H1 (cell line): Measurements from ENCODE around the gene KIF26A. TPM values are rescaled to one million over a fixed set of nuclear protein-coding genes. Genes with fewer than 3 reads are reported as not detected.

Experiments used
- CTCF ChIA-PET: fragments of 300-600 bp; sonication (Branson Sonifier 250); formaldehyde crosslinking; loops from one replicate; lab custom pipeline; 2021; ENCODE audit not compliant: partially characterized antibody; lab: Charles Lee
- POLR2A ChIA-PET: fragments of 300-600 bp; sonication (Branson Sonifier 250); formaldehyde crosslinking; loops from one replicate; lab custom pipeline; 2021; ENCODE audit warnings: inconsistent platforms; ENCODE audit not compliant: partially characterized antibody; lab: Charles Lee
- DNase-seq, 2 experiments: peaks; one replicate each; pipeline versions ENCODE4 v3.0.0 to v3.0.0-alpha.2; 2010 to 2022; ENCODE audit warnings: low spot score in 2 of 2, low read depth in 1 of 2, mixed read lengths in 1 of 2
- FAIRE-seq: peaks from 2 replicates; lab custom pipeline; 2011; peaks lifted over from hg19 to GRCh38; lab: Jason Lieb, UNC
- H2AFZ ChIP-seq: 2 replicates; pipeline ENCODE4 v1.8.1; 2012; ENCODE audit warnings: low read length, inconsistent platforms
- H2AK5ac ChIP-seq: 2 replicates; pipeline ENCODE4 v1.6.1; 2013; ENCODE audit warnings: low read depth, low read length
- H2BK120ac ChIP-seq: replicated peaks from 2 replicates; pipeline ENCODE3; 2013; ENCODE audit warnings: low read depth, low read length, inconsistent platforms
- H2BK12ac ChIP-seq: 2 replicates; pipeline ENCODE4 v1.6.1; 2013; ENCODE audit warnings: low read depth, low read length
- H2BK15ac ChIP-seq: 2 replicates; pipeline ENCODE4 v1.6.1; 2013; ENCODE audit warnings: low read length
- H2BK20ac ChIP-seq: 2 replicates; pipeline ENCODE4 v1.6.1; 2013; ENCODE audit warnings: low read length
- H2BK5ac ChIP-seq: 2 replicates; pipeline ENCODE4 v1.6.1; 2013; ENCODE audit warnings: low read depth, low read length
- H3K14ac ChIP-seq: 2 replicates; pipeline ENCODE4 v1.6.1; 2013; ENCODE audit warnings: inconsistent platforms; ENCODE audit not compliant: insufficient read length
- H3K18ac ChIP-seq: 2 replicates; pipeline ENCODE4 v1.6.1; 2013; ENCODE audit warnings: low read length; ENCODE audit errors: extremely low read depth
- H3K23ac ChIP-seq: 2 replicates; pipeline ENCODE4 v1.6.1; 2013; ENCODE audit warnings: inconsistent platforms; ENCODE audit not compliant: insufficient read length
- H3K23me2 ChIP-seq: 2 replicates; pipeline ENCODE4 v1.6.1; 2013; ENCODE audit warnings: low read depth, low read length
- H3K27ac ChIP-seq: 2 replicates; pipeline ENCODE4 v1.6.1; 2011; ENCODE audit warnings: low read depth, low read length, inconsistent platforms
- H3K27me3 ChIP-seq, 4 experiments: replicated peaks in 1 of 4; 1 replicate in 1 of 4; 2 replicates in 3 of 4; pipeline versions ENCODE4 v1.6.1 to v1.8.1; 2011 to 2013; ENCODE audit warnings: low read length in 3 of 4, mild to moderate bottlenecking in 3 of 4, inconsistent platforms in 2 of 4, mixed read lengths in 2 of 4, moderate library complexity in 1 of 4; ENCODE audit not compliant: control insufficient read depth in 3 of 4, insufficient read depth in 3 of 4; ENCODE audit errors: extremely low read depth in 1 of 4
- H3K36me3 ChIP-seq, 4 experiments: 2 replicates each; pipeline versions ENCODE4 v1.6.1 to v1.8.1; 2011 to 2013; ENCODE audit warnings: mild to moderate bottlenecking in 4 of 4, low read length in 3 of 4, moderate library complexity in 2 of 4, control low read depth in 1 of 4, inconsistent platforms in 1 of 4; ENCODE audit not compliant: insufficient read depth in 4 of 4, control insufficient read depth in 2 of 4
- H3K4ac ChIP-seq: replicated peaks from 2 replicates; pipeline ENCODE3; 2013; ENCODE audit warnings: low read length, low read depth, mixed read lengths, inconsistent platforms; ENCODE audit not compliant: insufficient read length
- H3K4me1 ChIP-seq, 4 experiments: replicated peaks in 1 of 4; 1 replicate in 1 of 4; 2 replicates in 3 of 4; pipeline versions ENCODE4 v1.6.1 to v1.8.1; 2011 to 2013; ENCODE audit warnings: low read length in 3 of 4, inconsistent platforms in 2 of 4, mixed read lengths in 1 of 4; ENCODE audit not compliant: insufficient read depth in 4 of 4, control insufficient read depth in 3 of 4
- H3K4me2 ChIP-seq, 2 experiments: 2 replicates each; pipeline versions ENCODE4 v1.6.1 to v1.8.1; 2011 to 2013; ENCODE audit warnings: low read depth in 2 of 2, low read length in 2 of 2, control low read depth in 1 of 2, inconsistent platforms in 1 of 2, mild to moderate bottlenecking in 1 of 2; ENCODE audit not compliant: insufficient read depth in 1 of 2
- H3K4me3 ChIP-seq, 4 experiments: fragments of 200-600, 300-600 bp in 1 of 4; sonication (generic), shearing (Covaris generic), sonication (Bioruptor Twin) in 1 of 4; 2 replicates each; pipeline versions ENCODE4 v1.5.1 to v1.8.1; 2011 to 2016; ENCODE audit warnings: low read length in 4 of 4, low read depth in 3 of 4, control low read depth in 2 of 4, inconsistent platforms in 2 of 4, mild to moderate bottlenecking in 2 of 4, mixed read lengths in 1 of 4, moderate library complexity in 1 of 4; ENCODE audit not compliant: insufficient read depth in 2 of 4; ENCODE audit errors: extremely low read depth in 1 of 4
- H3K56ac ChIP-seq: replicated peaks from 2 replicates; pipeline ENCODE3; 2013; ENCODE audit warnings: low read depth, mild to moderate bottlenecking, mixed read lengths, low read length, inconsistent platforms; ENCODE audit not compliant: insufficient read length
- H3K79me1 ChIP-seq: 2 replicates; pipeline ENCODE4 v1.6.1; 2013; ENCODE audit warnings: low read depth, low read length, control low read depth
- H3K79me2 ChIP-seq, 2 experiments: 2 replicates each; pipeline versions ENCODE4 v1.6.1 to v1.8.1; 2012 to 2013; ENCODE audit warnings: low read length in 2 of 2, mild to moderate bottlenecking in 2 of 2, inconsistent platforms in 1 of 2; ENCODE audit not compliant: insufficient read depth in 2 of 2, control insufficient read depth in 1 of 2
- H3K9ac ChIP-seq, 4 experiments: replicated peaks in 1 of 4; 1 replicate in 1 of 4; 2 replicates in 3 of 4; pipeline versions ENCODE4 v1.6.1 to v1.8.1; 2011 to 2013; ENCODE audit warnings: low read depth in 3 of 4, low read length in 3 of 4, control low read depth in 2 of 4, mild to moderate bottlenecking in 2 of 4, moderate library complexity in 2 of 4, inconsistent platforms in 1 of 4; ENCODE audit errors: extremely low read depth in 1 of 4
- H3K9me3 ChIP-seq, 2 experiments: 2 replicates each; pipeline versions ENCODE4 v1.6.1 to v1.8.1; 2012 to 2013; ENCODE audit warnings: mild to moderate bottlenecking in 2 of 2, moderate library complexity in 2 of 2, control low read depth in 1 of 2, inconsistent platforms in 1 of 2, low read depth in 1 of 2, low read length in 1 of 2, mixed read lengths in 1 of 2; ENCODE audit not compliant: insufficient read depth in 2 of 2
- H4K20me1 ChIP-seq, 2 experiments: replicated peaks in 1 of 2; 2 replicates each; pipeline versions ENCODE3 to v1.8.1; 2011 to 2013; ENCODE audit warnings: inconsistent platforms in 2 of 2, low read length in 2 of 2, mild to moderate bottlenecking in 1 of 2; ENCODE audit not compliant: insufficient read depth in 2 of 2, control insufficient read depth in 1 of 2
- H4K5ac ChIP-seq: 2 replicates; pipeline ENCODE4 v1.6.1; 2013; ENCODE audit warnings: low read length, low read depth, mixed read lengths, inconsistent platforms; ENCODE audit not compliant: insufficient read length
- H4K8ac ChIP-seq: 2 replicates; pipeline ENCODE4 v1.8.0; 2013; ENCODE audit warnings: mild to moderate bottlenecking, moderate library complexity, low read length, inconsistent platforms; ENCODE audit not compliant: insufficient read depth; ENCODE audit errors: extremely low read depth
- H4K91ac ChIP-seq: replicated peaks from 2 replicates; pipeline ENCODE3; 2013; ENCODE audit warnings: low read length, mixed read lengths, inconsistent platforms; ENCODE audit not compliant: insufficient read length
- ASH2L ChIP-seq: fragments of 200-600, 300-600 bp; sonication (generic); IDR thresholded peaks from one replicate; pipeline ENCODE4 v1.7.1; 2017; ENCODE audit warnings: low read length
- BACH1 ChIP-seq: IDR thresholded peaks from 2 replicates; pipeline ENCODE4 v1.6.1; 2012; ENCODE audit warnings: low read length, improper control_type of control experiment
- CHD2 ChIP-seq: IDR thresholded peaks from 2 replicates; pipeline ENCODE4 v1.6.1; 2012; ENCODE audit warnings: low read length, improper control_type of control experiment
- CTBP2 ChIP-seq: IDR thresholded peaks from 2 replicates; pipeline ENCODE4 v1.7.0; 2011; ENCODE audit warnings: borderline replicate concordance, mild to moderate bottlenecking, moderate library complexity, mixed read lengths, low read length; ENCODE audit not compliant: insufficient read depth, insufficient read length
- GABPA ChIP-seq: IDR thresholded peaks from 2 replicates; pipeline ENCODE4 v1.6.1; 2011; ENCODE audit warnings: mild to moderate bottlenecking, low read length, moderate library complexity, borderline replicate concordance; ENCODE audit not compliant: insufficient read depth
- GTF2F1 ChIP-seq: IDR thresholded peaks from 2 replicates; pipeline ENCODE4 v1.6.1; 2012; ENCODE audit warnings: low read depth, low read length, improper control_type of control experiment, borderline replicate concordance
- KDM1A ChIP-seq: fragments of 200-600, 300-600 bp; sonication (generic); IDR thresholded peaks from 2 replicates; pipeline ENCODE4 v1.7.1; 2016; ENCODE audit warnings: mild to moderate bottlenecking, low read length, borderline replicate concordance
- KDM4A ChIP-seq: IDR thresholded peaks from one replicate; pipeline ENCODE4 v1.7.1; 2012; ENCODE audit warnings: low read depth, mild to moderate bottlenecking, moderate library complexity, low read length, inconsistent platforms; ENCODE audit not compliant: severe bottlenecking
- RFX5 ChIP-seq: IDR thresholded peaks from 2 replicates; pipeline ENCODE4 v1.6.1; 2011; ENCODE audit warnings: low read depth, low read length, improper control_type of control experiment, borderline replicate concordance
- SP2 ChIP-seq: IDR thresholded peaks from 2 replicates; pipeline ENCODE4 v1.6.1; 2012; ENCODE audit warnings: mild to moderate bottlenecking, low read length, inconsistent platforms
- TBP ChIP-seq: IDR thresholded peaks from 2 replicates; pipeline ENCODE4 v1.6.1; 2011; ENCODE audit warnings: low read depth, low read length, improper control_type of control experiment
- WGBS, 2 experiments: shearing (Covaris generic) in 1 of 2; methylation state at CpG; one replicate each; pipeline versions ENCODE4 v1.1.6 to v1.1.7; 2013 to 2015; ENCODE audit warnings: low lambda C conversion rate in 2 of 2, mixed read lengths in 2 of 2, inconsistent platforms in 1 of 2, low coverage in 1 of 2, missing lambda C conversion rate in 1 of 2; ENCODE audit not compliant: insufficient replicate concordance in 2 of 2, insufficient coverage in 1 of 2, insufficient read length in 1 of 2; ENCODE audit errors: extremely low coverage in 1 of 2, missing lambda C conversion rate in 1 of 2; 5-methylcytosine and 5-hydroxymethylcytosine counted together
- polyA plus RNA-seq, 7 experiments: library from polyadenylated mRNA; depleted of rRNA in 3 of 7; stranded (reverse) in 5 of 7; unstranded in 2 of 7; fragments of >200 nt in 5 of 7; fragments of 200-250 nt in 2 of 7; gene quantifications; 1 replicate in 5 of 7; 2 replicates in 1 of 7; 4 replicates in 1 of 7; pipeline versions ENCODE4 v1.2.1 to v1.2.3, GENCODE V29; 2011 to 2013; ENCODE audit warnings: missing spikeins in 2 of 7, mixed read lengths in 2 of 7
- total RNA-seq: library from RNA; stranded (reverse); fragmentation: NEBNext Ultra II Directional; extraction: Animal tissue kit (Norgen Biotek cat#: 25700); gene quantifications from 2 replicates; pipeline ENCODE4 v1.2.1, GENCODE V29; 2021

The KIF26A gene
- total and polyA plus RNA-seq, 2 of the 8 experiments (the other 6 are each of a cell fraction or from before 2014, with no cell fraction given), result 11.5 to 41.6 TPM

DNA sequence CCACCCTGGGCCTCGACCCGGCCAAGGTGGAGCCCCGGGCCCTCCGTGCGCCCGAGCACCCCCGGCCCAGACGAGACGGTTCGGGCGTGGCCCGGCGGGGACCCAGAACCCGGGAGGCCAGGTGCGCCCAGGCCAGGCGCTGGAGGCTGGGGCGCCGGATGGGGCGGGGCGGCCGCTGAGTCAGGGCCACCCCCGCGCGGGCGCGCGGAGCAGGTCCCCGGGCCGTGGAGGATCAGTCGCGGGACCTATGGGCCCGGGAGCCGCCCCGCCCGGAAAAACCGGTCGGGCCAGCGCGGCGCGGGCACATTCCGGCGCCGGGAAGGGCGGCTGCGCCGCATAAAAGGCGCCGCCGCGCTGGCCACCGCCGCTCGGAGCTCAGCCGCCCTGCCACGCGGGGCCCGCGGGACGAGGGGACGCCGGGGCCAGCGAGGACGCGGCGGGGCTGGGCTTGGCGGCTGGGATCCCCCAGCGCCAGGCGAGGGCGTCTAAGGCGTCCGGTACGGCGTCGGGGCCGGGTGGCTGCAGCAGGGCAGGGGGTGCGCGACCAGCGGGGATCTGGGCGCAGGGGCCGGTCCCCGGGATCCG, 21.5 kb upstream of the KIF26A start:
- WGBS, 2 experiments, result 2% methylated on average over 39 of the region's 83 CpGs; no CpG with 5 or more reads in 1 of the 2 experiments
- CTCF ChIA-PET, result interaction anchor here (1.0 to 2.6 kb wide), 3 partner anchors 15 to 448 kb away, joined by 3 to 7 read pairs (median 5); no protein-coding TSS in a partner anchor

More for the DNA sequence above, 21.5 kb upstream of the KIF26A start:
- H2AK5ac ChIP-seq, result no peak overlapping the region
- H3K14ac ChIP-seq, result no peak overlapping the region
- DNase-seq, result peak in 1 of 2 experiments; percentile 59
- no peaks in the 10 kb centered on the region; a peak in 1 of 8 replicates for H3K36me3 ChIP-seq
- TF ChIP-seq TBP, result no peak
- peak; percentile 67 for TF ChIP-seq KDM4A
- no peak for TF ChIP-seq GTF2F1
- no peak for TF ChIP-seq CHD2
- TF ChIP-seq SP2, result no peak
- TF ChIP-seq KDM1A, result no peak
- no peak for TF ChIP-seq CTBP2
- TF ChIP-seq GABPA, result peak; percentile 36; the same call in 1 of the 2 replicates
- no peak for TF ChIP-seq RFX5
- TF ChIP-seq BACH1, result no peak
- no peak for TF ChIP-seq ASH2L
- TF ChIP-seq, all 59 proteins: peak for 2
- FAIRE-seq, result no peak
- no peak overlapping the region for H4K5ac ChIP-seq
- peak overlapping the region; percentile 52 to 81 for H3K4me2 ChIP-seq
- H3K23me2 ChIP-seq, result peaks cover 12% of the 10 kb centered on the region; the same call in 1 of the 2 replicates
- no peak overlapping the region for H2BK15ac ChIP-seq
- no peak overlapping the region for H2BK120ac ChIP-seq
- no peak overlapping the region; the same call in none of the 2 replicates for H3K18ac ChIP-seq
- H4K20me1 ChIP-seq, result peaks cover 0 to 3% of the 10 kb centered on the region in 2 experiments
- H2BK5ac ChIP-seq, result no peak overlapping the region
- H2AFZ ChIP-seq, result no peak overlapping the region; the same call in 1 of the 2 replicates
- no peak overlapping the region for H3K23ac ChIP-seq
- peaks cover 17 to 39% (median 29%) of the 10 kb centered on the region in 4 experiments for H3K27me3 ChIP-seq
- H3K4me1 ChIP-seq, result peaks cover 0 to 11% (median 3%) of the 10 kb centered on the region in 4 experiments; a peak in 5 of 7 replicates
- no peak overlapping the region for H4K91ac ChIP-seq
- H3K9ac ChIP-seq, result no peak overlapping the region; a peak in 1 of 7 replicates
- POLR2A ChIA-PET, result interaction anchor here (1.1 kb wide), 1 partner anchor 13 kb away, joined by 4 read pairs; no protein-coding TSS in a partner anchor
- no peaks in the 10 kb centered on the region for H3K79me1 ChIP-seq
- no peak overlapping the region for H2BK20ac ChIP-seq
- H3K9me3 ChIP-seq, result no peaks in the 10 kb centered on the region
- no peak overlapping the region for H3K27ac ChIP-seq
- H3K4me3 ChIP-seq, result peak overlapping the region; percentile 23 to 62 (median 28); a peak in 7 of 8 replicates
- H3K4ac ChIP-seq, result no peak overlapping the region
- peak overlapping the region; percentile 51; the same call in 1 of the 2 replicates for H4K8ac ChIP-seq
- H2BK12ac ChIP-seq, result no peak overlapping the region
- no peak overlapping the region for H3K56ac ChIP-seq
- H3K79me2 ChIP-seq, result no peaks in the 10 kb centered on the region
